CD4-positive, alpha-beta T cell treated with Interleukin-17A for 1 hour (primary cell): Measurements from ENCODE around the gene MIPEP.

Experiments used
- DNase-seq: peaks from one replicate; pipeline ENCODE4 v3.0.0-alpha.2; 2020

MIPEP gene

GRCh38 chr13:23740002-23740401 lies 149.2 kb downstream of the MIPEP start:
- no peak for DNase-seq

GRCh38 chr13:23739596-23739995 lies 149.6 kb downstream of the MIPEP start:
- no peak for DNase-seq

DNA sequence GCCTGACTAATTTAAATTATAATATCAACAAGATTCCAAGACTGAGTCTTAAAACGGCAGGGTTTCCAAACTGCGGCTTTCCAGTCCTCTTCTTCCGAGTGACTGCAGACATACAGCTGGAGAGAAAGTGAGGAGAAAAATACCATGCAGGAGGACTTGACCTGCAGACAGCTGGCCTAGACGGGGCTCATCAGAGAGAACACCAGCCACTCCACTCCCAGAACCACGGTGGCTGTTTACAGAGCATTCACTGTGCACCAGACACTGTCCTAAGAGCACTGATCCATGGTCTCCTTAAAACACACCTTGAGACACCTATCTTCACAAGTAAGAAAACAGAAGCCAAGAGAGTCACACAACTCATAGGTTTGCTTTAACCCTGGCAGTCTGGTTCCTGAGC lies 152.7 kb downstream of the MIPEP start:
- DNase-seq = no peak

GRCh38 chr13:23735329-23735728 lies 153.9 kb downstream of the MIPEP start:
- DNase-seq = no peak

DNA sequence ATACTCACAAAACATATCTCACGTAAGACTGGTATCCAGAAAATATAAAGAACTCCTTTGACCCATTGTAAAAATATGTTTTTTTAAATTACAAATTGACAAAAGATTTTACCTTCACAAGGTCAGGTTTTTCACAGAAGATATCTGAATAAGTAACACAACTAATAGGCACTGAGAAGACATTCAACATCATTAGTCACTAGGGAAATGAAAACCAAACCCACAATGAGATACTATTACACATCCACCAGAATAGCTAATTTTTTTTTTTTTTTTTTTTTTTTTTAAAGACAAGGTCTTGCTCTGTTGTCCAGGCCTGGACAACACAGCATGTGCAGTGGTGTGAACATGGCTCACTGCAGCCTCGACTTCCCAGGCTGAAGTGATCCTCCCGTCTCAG lies 157.5 kb downstream of the MIPEP start:
- DNase-seq = no peak

GRCh38 chr13:23730251-23730650 lies 158.9 kb downstream of the MIPEP start:
- DNase-seq = no peak

DNA sequence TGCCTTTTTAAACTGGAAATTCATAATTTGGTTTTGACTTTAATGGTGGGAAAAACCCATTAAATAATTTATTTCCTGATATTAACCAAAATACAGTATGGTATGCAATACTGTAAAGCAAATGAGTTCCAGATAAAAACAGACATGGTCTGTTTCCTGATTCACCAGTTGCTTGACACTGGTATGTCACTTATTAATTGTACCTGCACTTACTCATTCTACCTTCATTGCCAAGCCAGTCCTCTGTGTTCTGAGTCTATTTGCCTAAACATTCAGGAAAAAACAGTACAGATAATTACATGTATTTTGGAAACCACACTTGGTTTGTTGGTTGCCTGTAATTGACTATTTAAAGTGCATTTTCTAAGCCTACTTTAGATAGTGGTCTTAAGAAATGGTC lies 159.7 kb downstream of the MIPEP start:
- DNase-seq = no peak

DNA sequence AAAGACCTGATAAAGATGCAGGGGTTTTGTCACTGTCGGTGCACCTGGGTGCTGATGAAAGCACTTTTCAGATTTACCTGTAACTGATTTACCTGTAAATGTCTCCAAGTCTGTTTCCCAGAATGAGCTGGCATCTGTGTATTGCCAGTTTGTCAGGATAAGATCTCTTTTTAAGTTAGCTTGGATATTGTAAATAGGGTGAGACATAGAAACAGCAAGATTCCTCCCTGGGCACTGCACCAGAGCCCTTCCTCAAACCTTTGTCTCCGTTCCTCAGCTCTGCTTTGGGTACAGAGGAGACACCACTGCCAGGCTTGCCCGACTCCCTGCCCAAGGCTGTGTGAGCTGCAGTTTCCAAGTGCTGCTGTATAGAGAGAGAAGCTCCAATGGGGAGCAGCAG lies 160.4 kb downstream of the MIPEP start:
- no peak for DNase-seq

DNA sequence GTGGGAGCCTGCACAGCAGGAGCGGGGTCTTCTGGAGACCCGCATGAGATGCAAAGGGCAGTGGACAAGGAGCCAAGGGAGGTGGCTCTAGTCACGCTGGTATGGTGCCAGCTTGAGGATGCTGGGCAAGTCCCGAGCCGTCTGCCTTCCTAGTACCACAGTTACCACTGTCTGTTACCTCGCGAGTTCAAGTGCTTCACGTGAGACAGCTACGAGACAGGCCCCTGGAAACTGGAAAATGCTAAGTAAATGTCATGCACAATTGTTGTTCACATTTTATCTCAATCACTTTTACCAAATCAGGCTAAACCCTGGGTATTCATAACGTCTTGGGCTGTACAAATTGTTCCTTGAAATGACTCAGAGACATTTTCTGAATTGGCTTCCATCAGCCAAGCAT lies 163.3 kb downstream of the MIPEP start:
- no peak for DNase-seq

DNA sequence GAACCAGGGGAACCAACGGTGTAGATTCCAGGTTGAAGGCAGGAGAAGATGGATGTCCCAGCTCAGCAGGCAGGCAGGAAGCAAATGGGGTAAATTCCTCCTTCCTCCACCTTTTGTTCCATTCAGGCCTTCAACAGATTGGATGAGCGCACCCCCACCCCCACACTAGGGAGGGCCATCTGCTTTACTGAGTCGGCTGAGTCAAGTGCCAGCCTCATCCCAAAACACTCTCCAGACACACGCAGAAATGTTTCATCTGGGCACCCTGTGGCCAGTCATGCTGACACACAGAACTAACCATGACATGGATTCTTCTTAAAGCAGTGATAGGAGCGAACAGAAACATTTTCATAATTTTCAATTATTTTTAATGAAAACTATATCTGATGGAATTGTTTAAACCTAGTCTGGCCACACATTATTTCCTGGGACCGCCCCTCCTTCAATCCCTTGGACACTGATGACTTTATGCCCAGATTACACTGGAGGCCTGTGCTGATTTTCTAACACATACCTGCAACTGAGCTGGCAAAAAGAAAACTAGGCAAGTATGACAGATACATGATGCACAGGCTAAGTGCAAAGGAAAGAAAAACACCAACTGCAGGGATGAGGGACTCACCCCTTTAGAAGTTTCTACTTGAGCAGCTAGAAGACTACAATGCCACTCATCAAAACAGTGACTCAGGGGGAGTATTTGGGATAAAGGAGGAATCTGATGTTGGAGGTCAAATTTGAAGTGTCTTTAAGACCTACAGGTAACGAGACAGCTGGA lies 164.8 kb downstream of the MIPEP start:
- no peak for DNase-seq

- DNase-seq = no peak
Observed at GRCh38 chr13:23723471-23723870, 165.7 kb downstream of the MIPEP start.

DNA sequence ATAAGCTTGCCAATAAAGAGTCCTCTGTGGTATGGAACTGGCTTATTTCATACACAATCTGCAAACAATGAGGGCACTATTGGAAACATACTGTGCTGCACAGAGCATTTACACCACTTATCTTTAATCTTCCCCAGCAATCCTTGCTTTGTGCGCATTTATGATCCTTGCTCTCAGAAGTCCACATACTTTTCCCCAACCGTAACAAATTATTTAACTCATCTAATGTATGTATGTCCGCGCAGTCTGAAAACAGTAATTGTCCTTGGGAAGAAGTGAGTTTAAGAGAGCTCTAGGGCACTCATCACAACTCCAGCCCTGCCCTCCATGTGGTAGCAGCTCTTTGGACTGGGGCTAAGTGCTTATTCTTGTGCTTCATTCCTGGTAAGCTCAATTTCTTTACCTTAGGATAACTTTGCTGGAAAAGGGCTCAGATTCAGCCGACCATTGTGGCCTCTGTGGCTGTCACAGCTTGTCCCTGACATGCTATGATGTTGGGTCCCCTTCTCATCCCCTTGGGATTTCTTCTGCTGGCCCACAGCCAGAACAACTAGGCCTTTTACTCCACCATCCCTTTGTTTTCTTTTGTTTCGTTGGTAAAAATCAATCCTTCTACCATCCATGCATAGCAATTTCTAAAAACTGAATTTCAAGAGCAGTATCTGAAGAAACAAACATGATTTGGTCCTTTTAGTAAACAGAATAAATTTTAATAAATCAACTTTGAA lies 166.3 kb downstream of the MIPEP start:
- DNase-seq = no peak

- DNase-seq = no peak
Observed at GRCh38 chr13:23718996-23719395, 170.2 kb downstream of the MIPEP start.

- no peak for DNase-seq
Observed at GRCh38 chr13:23716401-23716800, 172.8 kb downstream of the MIPEP start.

DNA sequence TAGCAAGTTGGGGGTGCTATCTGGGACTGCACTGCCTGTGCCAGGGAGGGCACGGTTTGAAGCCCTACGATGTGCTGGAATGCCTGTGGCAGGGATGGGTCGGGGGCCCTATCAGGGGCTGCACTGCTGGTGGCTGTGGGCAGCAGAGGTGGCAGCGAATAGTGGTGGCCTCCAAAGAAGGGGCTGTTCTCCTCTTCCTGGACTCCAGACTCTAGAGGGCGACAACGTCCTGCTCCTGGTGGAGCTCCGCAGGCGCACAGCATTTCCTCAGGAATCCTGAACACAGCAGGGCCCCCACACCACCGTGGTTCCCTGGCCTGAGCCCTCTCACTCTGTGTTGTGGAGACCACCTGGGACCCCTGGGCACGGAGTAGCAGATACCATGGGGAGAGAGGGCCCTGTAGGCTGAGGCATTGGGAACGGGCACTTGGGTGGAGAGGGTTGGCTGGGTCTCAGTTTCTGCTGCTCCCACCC lies 173.4 kb downstream of the MIPEP start:
- DNase-seq = peak; percentile 2

GRCh38 chr13:23715092-23715761 lies 174.0 kb downstream of the MIPEP start:
- DNase-seq = no peak

- no peak for DNase-seq
Observed at GRCh38 chr13:23714672-23715071, 174.5 kb downstream of the MIPEP start.

DNA sequence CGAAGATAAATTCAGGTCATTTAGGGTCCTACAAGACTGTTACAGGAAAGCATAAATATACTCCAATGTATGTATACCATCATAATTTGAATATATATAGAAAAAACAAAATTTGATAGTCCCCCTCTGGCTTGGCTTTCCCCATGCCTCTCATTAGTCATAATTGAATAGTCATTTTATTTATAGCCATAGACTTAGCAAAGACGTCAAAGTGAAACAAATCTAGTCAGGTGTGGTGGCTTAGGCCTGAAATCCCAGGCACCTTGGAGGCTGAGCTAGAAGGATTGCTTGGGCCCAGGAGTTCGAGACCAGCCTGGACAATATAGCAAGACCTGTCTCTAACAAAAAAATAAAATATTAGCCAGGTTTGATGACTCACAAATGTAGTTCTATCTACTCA lies 177.8 kb downstream of the MIPEP start:
- no peak for DNase-seq

- no peak for DNase-seq
Observed at GRCh38 chr13:23710366-23710765, 178.8 kb downstream of the MIPEP start.

DNA sequence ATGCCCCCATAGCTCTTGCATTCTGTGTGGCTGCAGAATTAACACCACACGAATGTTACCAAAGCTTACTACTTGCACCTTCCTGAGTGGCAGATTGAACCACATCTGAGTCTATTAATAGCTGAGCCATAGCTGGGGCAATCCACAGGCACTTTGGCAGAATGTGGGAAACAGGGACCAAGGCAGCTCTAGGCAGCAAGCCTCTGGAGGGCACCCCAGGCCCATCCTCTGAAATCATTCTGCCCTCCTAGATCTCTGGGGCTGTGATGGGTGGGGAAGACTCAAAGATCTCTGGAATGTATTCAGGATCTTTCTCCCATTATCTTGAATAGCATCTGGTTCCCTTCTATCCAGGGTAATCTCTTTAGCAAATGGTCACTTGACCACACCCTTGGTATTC lies 179.7 kb downstream of the MIPEP start:
- no peak for DNase-seq

GRCh38 chr13:23707674-23708073 lies 181.5 kb downstream of the MIPEP start:
- DNase-seq = no peak

DNA sequence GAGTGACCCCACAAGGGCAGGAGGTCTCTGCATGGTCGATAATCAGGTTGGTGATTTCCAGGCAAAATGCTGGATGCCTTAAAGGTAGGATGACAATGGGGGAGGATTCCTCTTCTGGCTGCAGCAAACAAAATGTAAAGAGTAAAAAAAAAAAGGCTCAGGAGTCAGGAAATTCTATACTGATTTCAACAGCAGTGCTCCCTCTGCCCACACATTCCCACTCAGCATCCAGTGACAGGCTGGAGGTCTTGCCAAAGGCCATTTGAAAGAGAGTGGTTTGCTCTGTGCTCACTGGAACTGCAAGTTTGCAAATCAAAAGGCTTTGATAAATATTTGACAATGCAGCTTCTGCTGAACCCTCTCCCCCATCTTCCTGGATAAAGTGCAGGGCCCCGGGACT lies 183.6 kb downstream of the MIPEP start:
- DNase-seq = no peak

- DNase-seq = no peak
Observed at GRCh38 chr13:23703246-23703860, 185.8 kb downstream of the MIPEP start.
